Common myeloid progenitor, CD34-positive (primary cell): ENCODE data around the gene VTI1B.

ENCODE experiments used
- CTCF ChIA-PET: fragments of 350-600 bp; sonication (Branson Sonifier 250); formaldehyde crosslinking; loops from one replicate; lab custom pipeline; 2021; ENCODE audit warnings: antibody characterized with exemption; lab: Charles Lee
- POLR2A ChIA-PET: fragments of 350-600 bp; sonication (Branson Sonifier 250); formaldehyde crosslinking; loops from one replicate; lab custom pipeline; 2021; ENCODE audit warnings: antibody characterized with exemption; lab: Charles Lee
- DNase-seq, 3 donors: peaks; one replicate each; pipeline versions ENCODE4 v3.0.0 to v3.0.0-alpha.2; 2013
- H3K27ac ChIP-seq, 2 experiments: 1 replicate in 1 of 2; 2 replicates in 1 of 2; pipeline ENCODE4 v1.7.0; 2013; ENCODE audit warnings: inconsistent platforms in 2 of 2, low read length in 2 of 2, mild to moderate bottlenecking in 2 of 2, low read depth in 1 of 2, moderate library complexity in 1 of 2; ENCODE audit not compliant: severe bottlenecking in 2 of 2, insufficient read depth in 1 of 2, poor library complexity in 1 of 2
- H3K27me3 ChIP-seq, 5 experiments: replicated peaks in 2 of 5; 1 replicate in 3 of 5; 2 replicates in 2 of 5; pipeline versions ENCODE4 v1.6.1 to v1.7.0; 2013; ENCODE audit warnings: low read length in 4 of 5, mild to moderate bottlenecking in 2 of 5, moderate library complexity in 2 of 5, inconsistent platforms in 1 of 5; ENCODE audit not compliant: insufficient read depth in 5 of 5, control insufficient read depth in 4 of 5
- H3K36me3 ChIP-seq, 4 experiments: 1 replicate in 2 of 4; 2 replicates in 2 of 4; pipeline versions ENCODE4 v1.6.1 to v1.7.0; 2013; ENCODE audit warnings: low read length in 3 of 4, control low read depth in 1 of 4, mild to moderate bottlenecking in 1 of 4; ENCODE audit not compliant: control insufficient read depth in 4 of 4, insufficient read depth in 4 of 4
- H3K4me1 ChIP-seq, 4 experiments: 1 replicate in 3 of 4; 2 replicates in 1 of 4; pipeline versions ENCODE4 v1.6.1 to v1.7.1; 2013; ENCODE audit warnings: low read length in 3 of 4, mild to moderate bottlenecking in 3 of 4, control low read depth in 1 of 4, inconsistent platforms in 1 of 4, moderate library complexity in 1 of 4; ENCODE audit not compliant: control insufficient read depth in 4 of 4, insufficient read depth in 4 of 4; ENCODE audit errors: control extremely low read depth in 1 of 4
- H3K4me3 ChIP-seq, 7 experiments: 1 replicate in 4 of 7; 2 replicates in 3 of 7; pipeline versions ENCODE4 v1.5.1 to v1.7.0; 2013; ENCODE audit warnings: mild to moderate bottlenecking in 7 of 7, low read length in 6 of 7, moderate library complexity in 6 of 7, inconsistent platforms in 2 of 7, low read depth in 2 of 7, control low read depth in 1 of 7; ENCODE audit not compliant: insufficient read depth in 4 of 7, control insufficient read depth in 1 of 7; ENCODE audit errors: extremely low read depth in 1 of 7
- H3K9me3 ChIP-seq, 5 experiments: 1 replicate in 4 of 5; 2 replicates in 1 of 5; pipeline versions ENCODE4 v1.6.1 to v1.7.1; 2013; ENCODE audit warnings: low read length in 4 of 5, mild to moderate bottlenecking in 2 of 5, inconsistent platforms in 1 of 5, low read depth in 1 of 5, moderate library complexity in 1 of 5; ENCODE audit not compliant: control insufficient read depth in 4 of 5, insufficient read depth in 2 of 5; ENCODE audit errors: control extremely low read depth in 1 of 5
- WGBS: methylation state at CpG from one replicate; pipeline ENCODE4 v1.1.5; 2013; ENCODE audit not compliant: insufficient coverage; 5-methylcytosine and 5-hydroxymethylcytosine counted together

VTI1B gene

DNA sequence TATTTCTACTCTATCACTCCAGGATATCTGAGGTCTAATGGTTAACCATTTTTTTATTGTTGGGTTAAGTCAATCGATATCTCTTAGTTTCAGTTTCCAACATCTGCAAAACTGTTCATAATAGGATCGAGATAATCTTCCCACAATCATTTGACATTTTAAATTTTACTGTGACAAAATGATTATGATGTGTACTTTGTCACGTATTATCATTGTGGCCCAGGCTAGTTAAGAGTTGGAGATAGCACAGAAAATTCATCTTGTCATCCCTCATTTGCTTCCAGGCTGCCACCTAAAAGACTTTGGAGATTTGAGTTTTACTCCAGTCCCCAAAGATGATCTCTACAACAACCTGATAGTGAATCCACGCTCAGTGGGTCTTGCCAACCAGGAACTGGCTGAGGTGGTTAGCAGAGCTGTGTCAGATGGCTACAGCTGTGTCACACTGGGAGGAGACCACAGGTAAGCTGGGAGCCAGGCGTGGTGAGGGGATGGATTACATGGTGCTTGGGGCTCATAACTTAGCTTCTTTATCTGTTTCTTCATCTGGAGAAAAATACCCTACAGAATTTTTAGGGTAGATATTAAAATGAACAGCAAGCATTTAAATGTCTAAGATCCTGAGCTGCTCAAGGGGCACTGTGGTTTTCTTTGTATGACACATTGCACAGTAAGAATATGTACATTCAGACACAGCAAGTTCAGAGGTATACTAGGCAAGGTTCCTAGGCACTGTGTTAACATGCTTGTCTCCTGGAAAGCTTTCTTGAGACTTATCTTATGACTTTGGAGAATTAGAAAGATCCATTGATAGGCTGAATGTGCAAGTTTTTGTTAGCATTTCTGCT is 32.3 kb downstream of the VTI1B start:
- Histone ChIP-seq H3K36me3 (peaks cover 2 to 17% (median 16%) of the 10 kb centered on the region in 4 experiments), H3K4me3 (no peak overlapping the region), H3K27ac (no peak overlapping the region), H3K9me3 (no peaks in the 10 kb centered on the region), H3K27me3 (no peaks in the 10 kb centered on the region), H3K4me1 (no peaks in the 10 kb centered on the region)
- POLR2A ChIA-PET = no interaction called here
- CTCF ChIA-PET = interaction anchor here (0.8 to 1.7 kb wide), 4 partner anchors 10 to 25 kb away, joined by 3 to 5 read pairs (median 4); no protein-coding TSS in a partner anchor
- 100% methylated on average over 2 of the region's 5 CpGs for WGBS
- peak in 1 of 3 donors; percentile 22 for DNase-seq

DNA sequence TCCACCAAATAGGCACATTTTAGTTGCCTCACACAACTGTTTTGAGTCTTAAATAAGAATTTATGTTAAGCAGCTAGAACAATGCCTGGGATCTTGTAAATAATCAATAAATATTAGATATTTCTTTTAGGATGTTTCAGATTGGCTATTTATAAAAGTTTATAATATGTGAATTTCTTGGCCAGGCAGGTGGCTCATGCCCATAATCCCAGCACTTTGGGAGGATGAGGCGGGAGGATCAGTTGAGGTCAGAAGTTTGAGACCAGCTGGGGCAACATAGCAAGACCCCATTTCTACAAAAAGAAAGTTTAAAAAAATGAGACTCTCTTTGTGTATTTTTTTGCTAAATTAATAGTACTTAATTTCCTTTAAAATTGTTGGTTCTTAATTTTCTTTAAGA is 33.0 kb downstream of the VTI1B start:
- Histone ChIP-seq H3K27ac (no peak overlapping the region), H3K9me3 (no peaks in the 10 kb centered on the region), H3K4me1 (no peaks in the 10 kb centered on the region), H3K4me3 (no peak overlapping the region), H3K36me3 (peaks cover 0 to 12% (median 11%) of the 10 kb centered on the region in 4 experiments), H3K27me3 (no peaks in the 10 kb centered on the region)
- no CpG with 5 or more reads among the region's 1 CpG for WGBS
- POLR2A ChIA-PET = no interaction called here
- DNase-seq = no peak
- CTCF ChIA-PET = interaction anchor here (0.9 to 1.0 kb wide), 2 partner anchors 26 to 57 kb away, joined by 3 read pairs; no protein-coding TSS in a partner anchor

DNA sequence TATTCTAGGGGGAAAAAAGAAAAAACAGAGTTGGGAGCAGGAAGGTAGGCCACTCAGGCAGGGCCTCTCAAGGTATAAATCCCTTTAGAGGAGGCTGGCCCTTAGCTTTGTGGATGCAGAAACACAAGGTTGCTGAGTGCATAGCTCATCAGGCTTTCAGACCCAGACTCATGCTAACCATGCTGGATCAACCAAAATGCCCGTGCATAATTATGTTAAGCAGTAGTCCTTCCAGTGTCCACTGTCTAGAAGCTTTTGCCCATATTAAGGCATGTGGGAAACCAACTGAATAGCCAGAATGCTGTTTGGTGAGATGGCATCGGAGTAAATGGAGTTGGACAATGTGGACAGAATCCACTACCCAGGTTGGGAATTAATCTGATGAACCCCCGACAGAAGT is 35.8 kb downstream of the VTI1B start:
- Histone ChIP-seq H3K36me3 (no peaks in the 10 kb centered on the region), H3K4me3 (no peak overlapping the region), H3K4me1 (no peaks in the 10 kb centered on the region), H3K27ac (no peak overlapping the region), H3K27me3 (no peaks in the 10 kb centered on the region), H3K9me3 (no peaks in the 10 kb centered on the region)
- POLR2A ChIA-PET = interaction anchor here (1.1 kb wide), 1 partner anchor 16 kb away, joined by 3 read pairs; no protein-coding TSS in a partner anchor
- CTCF ChIA-PET = no interaction called here
- WGBS = 97% methylated on average over 3 of the region's 3 CpGs
- no peak for DNase-seq

DNA sequence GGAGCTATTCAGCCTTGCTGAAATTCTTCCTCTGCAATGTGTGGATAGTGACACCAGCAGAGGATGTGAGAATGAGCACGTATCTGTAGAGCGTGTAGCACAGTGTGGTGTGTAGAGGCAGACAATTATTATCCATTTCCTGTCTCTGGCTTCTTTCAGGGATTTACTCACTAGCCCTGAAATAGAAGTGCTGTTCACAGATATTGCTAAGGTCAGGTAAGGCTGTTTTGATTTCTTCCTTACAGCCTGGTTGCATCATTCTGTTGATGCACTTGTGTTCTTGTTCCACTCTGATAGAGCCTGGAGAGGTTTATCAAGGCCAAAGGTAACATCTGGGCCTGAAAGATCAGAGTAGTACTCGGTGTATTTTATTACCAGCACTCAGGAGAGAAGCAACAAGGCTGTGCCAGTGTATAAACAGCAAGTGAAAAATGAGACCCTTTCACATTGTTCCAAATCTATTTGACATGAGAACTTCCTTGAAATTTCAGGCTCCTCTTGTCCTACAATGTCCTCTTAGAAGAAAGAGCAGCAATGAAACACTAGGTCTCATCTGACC is 38.0 kb downstream of the VTI1B start:
- Histone ChIP-seq H3K27ac (peak overlapping the region in 1 of 2 experiments; percentile 8), H3K36me3 (peaks cover 0 to 2% (median 0%) of the 10 kb centered on the region in 4 experiments), H3K9me3 (no peaks in the 10 kb centered on the region), H3K4me1 (no peaks in the 10 kb centered on the region), H3K4me3 (no peak overlapping the region), H3K27me3 (no peaks in the 10 kb centered on the region)
- DNase-seq = peak in 1 of 3 donors; percentile 19
- CTCF ChIA-PET = interaction anchor here (0.9 to 1.3 kb wide), 2 partner anchors 17 to 30 kb away, joined by 3 read pairs; no protein-coding TSS in a partner anchor
- WGBS = 100% methylated on average over 1 of the region's 3 CpGs
- POLR2A ChIA-PET = no interaction called here

GRCh38 chr14:67633451-67634147 is 40.8 kb downstream of the VTI1B start:
- 95% methylated on average over 5 of the region's 5 CpGs for WGBS
- Histone ChIP-seq H3K36me3 (peaks cover 0 to 2% (median 0%) of the 10 kb centered on the region in 4 experiments), H3K27me3 (no peaks in the 10 kb centered on the region), H3K4me3 (no peak overlapping the region), H3K4me1 (no peaks in the 10 kb centered on the region), H3K9me3 (no peaks in the 10 kb centered on the region), H3K27ac (no peak overlapping the region)
- POLR2A ChIA-PET = interaction anchor here (0.6 kb wide), 1 partner anchor 40 kb away, joined by 3 read pairs; no protein-coding TSS in a partner anchor
- CTCF ChIA-PET = interaction anchor here (0.8 kb wide), 1 partner anchor 13 kb away, joined by 3 read pairs; no protein-coding TSS in a partner anchor
- no peak for DNase-seq

DNA sequence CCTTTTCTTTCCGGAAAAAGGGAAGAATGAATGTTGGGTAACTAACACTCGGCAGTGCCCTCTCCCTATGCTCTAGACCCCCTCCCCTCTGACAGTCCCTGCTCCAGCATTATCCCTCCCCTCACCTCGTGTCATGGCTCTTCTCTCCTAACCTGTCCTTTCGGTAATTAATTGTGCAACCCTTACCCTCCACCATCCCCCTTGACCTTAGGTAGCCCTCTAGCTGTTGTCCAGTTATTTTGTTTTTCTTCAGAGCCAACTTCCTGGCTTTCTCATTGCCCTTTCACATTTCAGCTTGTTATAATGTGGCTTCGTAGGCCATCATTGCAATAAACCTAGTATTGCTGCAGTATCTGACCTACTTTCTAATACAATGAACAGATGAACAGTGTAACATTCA is 43.5 kb downstream of the VTI1B start:
- ChIA-PET CTCF (interaction anchor here (0.8 to 5.0 kb wide), 3 partner anchors 33 to 45 kb away, joined by 3 to 12 read pairs (median 3); no protein-coding TSS in a partner anchor), POLR2A (no interaction called here)

More for the DNA sequence above, 43.5 kb downstream of the VTI1B start:
- Histone ChIP-seq H3K36me3 (peaks cover 0 to 2% (median 0%) of the 10 kb centered on the region in 4 experiments), H3K27me3 (no peaks in the 10 kb centered on the region), H3K9me3 (peaks cover 0 to 1% (median 0%) of the 10 kb centered on the region in 5 experiments), H3K4me1 (no peaks in the 10 kb centered on the region), H3K4me3 (no peak overlapping the region), H3K27ac (no peak overlapping the region)
- DNase-seq = no peak
- 100% methylated on average over 3 of the region's 5 CpGs for WGBS
